Right hindlimb (tissue), 1 donor: ENCODE data around the gene CDC42BPG.
"Not testable (repeated sequence)": the region's sequence is repeated elsewhere in the genome, so short reads cannot be mapped to it uniquely, and the experiment has no call there.

ENCODE experiments used
- DNase-seq: peaks from one replicate; pipeline ENCODE4 v3.0.0-alpha.2; 2018

The CDC42BPG gene

DNA sequence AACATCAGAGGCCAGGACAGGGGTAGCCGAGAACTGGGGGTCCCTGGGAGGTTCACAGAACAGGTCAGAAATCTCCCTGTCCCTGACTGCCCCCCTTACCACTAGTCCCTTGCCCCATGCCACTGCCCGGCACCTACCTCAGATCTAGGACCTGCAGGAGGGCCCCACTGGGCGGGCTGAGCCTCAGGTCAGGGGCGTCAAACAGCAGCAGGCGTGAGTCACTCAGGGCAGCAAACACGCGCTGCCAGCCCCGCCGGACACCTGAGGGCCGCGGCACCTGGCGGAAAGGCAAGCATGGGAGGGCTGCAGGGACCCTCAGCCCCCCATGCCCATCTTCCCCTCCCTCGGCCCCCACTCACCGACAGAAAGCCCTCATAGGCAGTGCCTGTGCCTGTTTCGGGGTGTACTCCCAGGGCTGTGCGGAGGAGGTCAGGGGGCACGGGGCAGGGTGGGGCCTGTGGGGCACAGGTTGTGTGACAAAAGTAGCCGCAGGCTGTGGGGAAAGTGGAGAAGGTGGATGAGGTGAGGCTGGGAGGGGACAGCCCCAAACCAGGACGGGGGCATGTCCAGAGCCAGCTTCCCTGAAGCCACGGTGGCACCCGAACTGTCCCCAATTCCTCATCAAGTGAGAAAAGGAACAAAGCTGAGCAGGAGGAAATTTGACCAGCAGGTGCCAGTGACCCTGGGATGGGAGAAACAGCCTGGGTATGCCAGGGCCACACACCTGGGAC lies 11.8 kb downstream of the CDC42BPG start:
- DNase-seq, result no peak

DNA sequence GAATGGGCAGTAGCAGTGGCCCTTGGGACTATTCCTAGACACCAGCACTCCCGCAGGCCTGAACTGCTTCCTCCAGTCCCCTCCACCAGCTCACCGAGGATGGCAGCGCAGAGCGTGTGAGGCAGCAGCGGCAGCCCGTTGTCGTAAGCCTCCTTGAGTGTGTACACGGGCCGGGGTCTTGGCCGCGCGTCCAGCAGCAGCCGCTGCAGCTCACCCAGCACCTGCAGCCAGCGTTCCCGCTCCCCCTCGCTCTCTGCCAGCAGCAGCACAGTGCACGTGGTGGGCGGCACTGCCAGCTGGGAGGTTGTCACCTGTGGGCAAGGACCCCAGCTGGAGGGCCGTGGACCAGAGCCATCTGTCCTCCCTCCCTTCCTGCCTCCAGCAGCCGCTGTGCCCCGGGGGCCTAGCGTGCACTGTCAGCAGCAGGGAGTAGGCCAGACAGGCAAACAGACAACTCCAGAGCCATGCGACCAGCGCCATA lies 13.0 kb downstream of the CDC42BPG start:
- no peak for DNase-seq

DNA sequence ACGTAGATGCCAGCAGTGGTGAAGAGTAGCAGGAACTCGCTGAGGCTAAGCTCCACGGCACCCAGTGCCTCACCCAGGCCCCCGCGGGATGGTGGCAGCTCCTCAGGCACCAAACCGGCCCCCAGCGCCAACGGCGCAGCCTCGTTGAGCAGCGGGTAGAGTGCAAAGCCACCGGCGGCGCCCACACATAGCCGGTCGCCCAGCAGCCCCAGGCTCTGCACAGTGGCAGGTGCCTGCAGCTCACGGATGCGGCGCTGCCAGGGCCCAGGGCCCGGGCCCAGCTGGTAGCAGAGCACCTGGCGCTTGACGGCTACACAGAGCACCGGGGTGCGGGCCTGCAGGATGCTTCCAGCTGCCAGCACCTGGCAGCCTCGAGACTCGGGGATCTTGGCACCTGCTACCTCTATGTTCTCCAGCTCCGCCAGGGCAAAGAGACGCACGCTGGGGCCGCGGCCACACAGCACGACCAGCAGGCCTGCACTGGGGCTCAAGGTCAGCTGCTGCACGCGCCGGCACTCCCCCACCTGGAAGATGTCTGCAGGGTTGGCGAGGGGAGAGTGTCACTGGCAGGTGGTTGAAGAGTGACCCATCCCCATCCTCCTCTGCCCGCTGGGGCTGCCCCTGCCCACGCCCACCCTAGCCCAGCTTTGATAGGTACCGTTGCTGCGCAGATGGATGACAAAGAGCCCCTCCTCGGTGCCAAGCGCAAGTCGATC lies 14.8 kb downstream of the CDC42BPG start:
- DNase-seq, result no peak

DNA sequence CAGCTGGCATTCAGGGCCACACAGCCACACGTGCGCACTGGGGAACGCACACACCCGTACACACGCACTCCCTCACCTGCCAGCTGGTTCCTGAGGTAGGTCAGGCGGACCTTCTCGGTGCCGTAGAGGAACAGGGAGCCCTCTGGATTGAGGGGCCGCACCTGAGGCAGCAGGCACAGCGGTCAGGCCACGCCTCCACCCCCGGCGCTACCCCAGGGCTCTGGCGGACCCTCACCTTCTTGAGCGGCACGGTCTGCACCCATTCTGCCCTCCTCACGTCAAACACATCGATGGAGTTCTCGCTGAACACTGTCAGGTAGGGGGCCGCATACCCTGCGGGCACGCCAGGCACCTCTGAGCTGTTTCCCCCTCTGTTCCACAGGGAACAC lies 17.0 kb downstream of the CDC42BPG start:
- DNase-seq, result no peak

DNA sequence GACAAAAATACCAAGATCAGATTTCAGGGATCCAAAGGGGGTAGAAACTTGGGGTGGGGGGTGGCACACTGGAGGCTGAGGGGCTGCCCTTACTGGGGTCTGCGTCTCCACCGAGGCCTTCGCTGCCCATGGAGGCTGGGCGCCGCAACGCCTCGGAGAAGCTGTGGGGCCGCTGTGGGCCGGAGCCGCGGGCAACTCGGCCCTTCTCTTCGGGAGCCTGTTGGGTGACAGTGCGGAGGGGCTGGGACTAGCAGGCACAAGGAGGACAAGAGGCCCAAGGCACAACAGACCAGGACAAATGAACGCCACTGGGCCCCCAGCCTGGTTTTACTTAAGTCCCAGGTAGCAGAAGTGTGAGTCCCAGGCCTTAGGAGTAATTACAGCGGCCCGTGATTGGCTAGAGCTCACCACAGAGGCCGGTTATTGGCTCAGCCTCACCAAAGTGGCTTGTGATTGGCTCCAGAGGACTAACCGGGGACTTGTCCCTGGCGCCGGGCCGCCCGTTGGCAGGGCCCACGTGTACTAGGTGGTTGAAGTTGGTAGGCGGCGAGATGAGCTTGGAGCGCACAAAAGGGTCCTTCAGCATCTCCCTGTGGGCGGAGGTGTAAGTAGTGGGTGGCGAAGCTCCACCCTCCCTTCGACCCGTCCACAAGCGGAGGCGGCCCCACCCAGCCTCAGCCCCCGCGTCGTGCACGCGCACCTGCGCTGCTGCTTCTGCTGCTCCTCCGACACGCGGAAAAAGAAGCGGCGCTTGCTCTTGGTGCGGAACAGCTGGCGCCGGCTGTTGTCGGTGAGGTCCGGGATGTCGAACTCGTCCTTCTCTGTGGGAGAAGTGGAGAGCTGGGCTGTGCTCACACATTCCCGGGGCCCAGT lies 17.6 kb downstream of the CDC42BPG start:
- DNase-seq, result no peak

DNA sequence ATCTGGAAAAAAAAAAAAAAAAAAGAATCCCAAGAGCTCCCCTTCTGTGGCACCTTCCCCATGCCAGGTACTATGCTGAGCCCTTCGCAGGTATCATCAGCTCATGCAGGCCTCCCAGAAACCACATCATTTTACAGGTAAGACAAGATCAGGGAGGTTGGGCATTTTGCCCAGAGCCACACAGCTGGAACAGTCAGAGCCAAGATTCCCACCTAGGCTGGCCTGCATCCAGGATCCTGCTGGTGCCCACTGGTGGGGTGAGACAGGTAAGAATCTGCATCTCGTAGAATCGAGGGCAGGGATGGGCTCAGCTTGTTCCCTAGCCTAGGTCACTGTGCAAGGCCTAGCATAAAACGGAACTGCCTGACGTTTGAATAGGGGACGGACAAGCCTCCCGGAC lies 18.4 kb downstream of the CDC42BPG start:
- no peak for DNase-seq

DNA sequence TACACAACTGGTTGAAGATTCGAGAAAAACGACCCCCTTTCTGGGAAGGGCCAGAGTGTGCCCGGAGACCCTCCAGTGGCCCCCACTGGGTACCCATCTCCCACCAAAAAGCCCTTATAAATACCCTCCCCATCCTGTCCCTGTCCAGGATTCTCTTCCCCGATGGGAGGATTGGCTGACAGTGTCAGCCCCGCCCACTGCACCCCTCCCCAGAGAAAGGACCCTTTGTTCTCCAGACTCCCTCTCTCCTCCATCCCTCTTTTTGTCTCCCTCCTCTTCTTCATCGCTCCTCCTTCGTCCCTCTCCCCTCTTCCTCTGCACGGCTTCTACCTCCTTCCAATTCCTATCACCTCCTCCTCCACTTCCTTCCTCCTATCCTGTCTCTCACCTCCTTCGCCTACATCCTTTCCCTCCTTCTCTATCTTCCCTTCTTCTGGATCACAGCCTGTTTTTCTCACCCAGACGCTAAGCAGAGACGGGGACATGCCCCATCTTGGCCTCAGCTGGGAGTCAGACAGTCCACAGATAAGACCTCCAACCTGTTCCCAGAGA lies 20.8 kb downstream of the CDC42BPG start:
- DNase-seq, result no peak

DNA sequence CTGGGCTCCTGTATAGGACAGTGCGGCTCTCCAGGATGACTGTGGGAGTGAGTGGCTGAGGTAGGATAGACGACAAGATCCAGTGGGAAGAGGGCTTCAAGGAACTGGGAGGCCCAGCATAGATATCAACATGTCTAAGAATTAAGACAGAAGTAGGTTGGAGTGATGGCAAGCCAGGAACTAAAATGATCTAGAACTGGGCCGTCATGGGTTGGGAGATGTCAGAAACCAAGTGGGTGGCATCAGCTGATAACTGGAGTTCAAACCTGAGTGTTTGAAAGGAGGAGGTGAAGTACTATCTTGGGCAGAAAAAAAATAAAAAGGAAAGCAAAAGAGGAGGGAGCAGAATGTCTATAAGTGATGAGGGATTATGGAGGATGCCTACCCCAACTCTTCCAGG lies 27.0 kb downstream of the CDC42BPG start:
- no peak for DNase-seq

DNA sequence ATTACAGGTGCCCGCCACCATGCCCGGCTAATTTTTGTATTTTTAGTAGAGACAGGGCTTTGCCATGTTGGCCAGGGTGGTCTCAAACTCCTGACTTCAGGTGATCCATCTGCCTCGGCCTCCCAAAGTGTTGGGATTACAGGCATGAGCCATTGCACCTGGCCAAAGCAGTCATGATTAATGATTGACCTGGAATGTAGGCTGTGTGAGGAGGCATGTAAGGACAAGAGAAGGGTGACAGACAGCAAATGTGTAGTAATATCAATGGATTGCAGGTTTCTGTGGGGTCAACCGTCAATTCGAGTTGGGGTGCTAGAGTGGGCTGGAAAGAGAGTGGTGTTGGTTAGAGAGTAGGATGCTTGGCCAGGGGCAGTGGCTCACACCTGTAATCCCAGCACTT lies 29.0 kb downstream of the CDC42BPG start:
- DNase-seq, result not testable (repeated sequence)

DNA sequence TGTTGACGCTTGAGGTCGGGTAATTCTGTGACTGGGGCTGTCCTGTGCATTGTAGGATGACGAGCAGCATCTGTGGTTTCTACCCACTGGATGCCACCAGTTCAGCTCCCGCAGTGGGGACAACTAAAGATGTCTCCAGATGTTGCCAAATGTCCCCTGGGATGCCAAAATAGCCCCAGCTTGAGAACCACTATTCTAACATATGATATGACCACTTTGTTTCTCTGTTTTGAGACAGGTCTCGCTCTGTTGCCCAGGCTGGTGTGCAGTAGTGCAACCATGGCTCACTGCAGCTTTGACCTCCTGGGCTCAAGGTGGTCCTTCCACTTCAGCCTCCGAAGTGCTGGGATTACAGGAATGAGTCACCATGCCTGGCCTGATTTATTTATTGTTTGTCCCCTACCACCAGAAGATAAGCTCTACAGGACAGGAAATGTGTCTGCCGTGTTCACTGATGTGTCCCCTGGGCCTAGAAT lies 29.7 kb downstream of the CDC42BPG start:
- DNase-seq, result no peak

DNA sequence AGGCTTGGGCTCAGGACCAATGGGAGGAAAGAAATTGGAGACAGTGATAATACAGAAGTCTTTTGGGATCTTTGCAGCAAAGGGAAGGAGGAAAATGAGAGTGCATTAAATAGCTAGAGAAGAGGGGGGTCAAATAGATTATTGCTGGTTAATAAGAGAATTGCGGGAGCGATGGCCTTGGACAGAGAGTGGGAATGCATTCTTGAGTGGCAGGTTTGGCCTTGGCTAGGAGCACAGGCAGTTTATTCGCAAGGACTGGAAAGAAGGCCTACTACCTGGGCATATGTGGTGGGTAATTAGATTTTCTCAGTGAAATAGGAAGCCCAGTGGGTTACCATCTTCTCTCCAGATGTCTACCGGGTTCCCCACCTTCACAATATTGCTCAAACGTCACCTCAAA lies 30.6 kb downstream of the CDC42BPG start:
- DNase-seq, result no peak

DNA sequence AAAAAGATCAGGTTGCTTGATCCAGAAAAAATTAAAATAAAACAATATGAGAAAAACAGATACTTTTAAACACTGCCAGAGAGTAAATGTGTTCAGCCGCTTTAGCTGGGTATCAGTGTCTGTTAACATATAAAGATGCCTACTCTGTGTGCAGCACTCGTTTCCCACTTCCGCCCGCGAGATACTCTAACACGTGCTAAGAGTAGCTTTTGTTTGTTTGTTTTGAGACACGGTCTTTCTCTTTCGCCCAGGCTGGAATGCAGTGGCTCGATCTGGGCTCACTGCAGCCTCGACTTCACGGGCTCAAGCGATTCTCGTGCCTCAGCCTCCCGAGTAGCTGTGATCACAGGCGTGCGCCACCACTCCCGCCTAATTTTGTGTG lies 33.6 kb downstream of the CDC42BPG start:
- no peak for DNase-seq

DNA sequence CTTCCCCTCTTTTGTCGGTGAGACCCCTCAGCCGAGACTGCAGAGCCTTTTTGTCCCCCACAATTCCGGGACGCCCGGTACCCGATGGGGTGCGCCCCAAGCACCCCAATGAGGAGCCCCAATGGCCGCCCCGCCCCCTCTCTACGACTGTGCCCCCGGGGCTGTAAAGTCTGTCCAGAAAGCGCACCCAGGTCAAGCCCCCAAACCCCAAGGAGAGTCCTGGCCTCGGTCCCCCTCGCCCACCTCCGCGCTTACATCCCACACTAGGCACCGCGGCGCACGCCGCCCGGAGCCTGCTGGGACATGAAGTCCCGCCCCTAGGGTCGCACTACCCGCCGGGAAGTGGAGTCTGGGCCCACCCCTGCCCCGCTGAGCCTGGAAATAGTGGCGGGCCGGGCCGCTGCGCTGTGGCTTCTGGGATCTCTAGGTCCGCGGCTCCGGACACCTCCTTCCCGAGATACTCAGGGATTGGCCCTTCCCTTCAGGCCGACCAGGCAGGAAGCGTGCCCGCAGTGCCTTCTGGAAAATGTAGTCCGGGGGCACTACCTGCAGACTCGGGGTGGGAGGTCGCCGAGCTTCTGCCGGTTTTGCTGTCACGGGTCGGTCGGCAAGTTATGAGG lies 34.1 kb downstream of the CDC42BPG start, which contains the start of gene MEN1:
MEN1 (minus strand) TSS at position 281 of the 620 bp plus-strand sequence. CDS start 442 bp downstream, outside the sequence.
- peak; percentile 98 for DNase-seq

DNA sequence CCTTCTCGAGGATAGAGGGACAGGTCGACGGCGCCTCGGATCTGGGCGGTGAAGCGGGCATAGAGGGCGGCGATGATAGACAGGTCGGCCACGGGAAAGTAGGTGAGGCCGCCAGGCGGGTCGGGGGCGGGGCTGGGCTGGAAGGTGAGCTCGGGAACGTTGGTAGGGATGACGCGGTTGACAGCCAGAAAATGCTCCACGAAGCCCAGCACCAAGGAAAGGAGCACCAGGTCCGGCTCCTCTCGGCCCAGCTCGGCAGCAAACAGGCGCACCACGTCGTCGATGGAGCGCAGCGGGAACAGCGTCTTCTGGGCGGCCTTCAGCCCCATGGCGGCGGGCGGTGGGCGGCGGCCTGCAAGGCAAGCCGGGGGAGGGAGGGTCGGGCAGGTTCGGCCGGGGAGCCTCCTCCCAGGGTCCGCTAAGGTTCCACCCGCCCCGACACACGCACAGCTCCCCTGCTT lies 34.6 kb downstream of the CDC42BPG start:
- no peak for DNase-seq

DNA sequence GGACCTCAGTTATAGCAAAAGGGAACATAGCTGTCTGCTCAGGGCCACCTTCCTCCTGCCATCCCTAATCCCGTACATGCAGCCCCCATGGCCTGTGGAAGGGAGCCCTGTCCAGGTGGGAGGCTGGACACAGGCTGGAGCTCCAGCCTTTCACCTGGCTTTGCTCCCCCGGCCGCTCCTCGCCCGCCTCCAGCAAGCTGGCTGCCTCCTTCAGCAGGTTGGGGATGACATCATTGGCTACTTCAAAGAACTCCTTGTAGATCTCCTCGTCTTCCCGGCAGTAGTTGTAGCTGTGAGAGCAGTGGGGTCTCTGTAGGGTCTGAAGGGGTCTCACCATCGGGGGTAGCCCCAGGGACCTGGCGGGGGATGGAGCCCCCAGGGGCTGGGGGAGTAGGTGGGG lies 39.0 kb downstream of the CDC42BPG start:
- DNase-seq, result no peak

DNA sequence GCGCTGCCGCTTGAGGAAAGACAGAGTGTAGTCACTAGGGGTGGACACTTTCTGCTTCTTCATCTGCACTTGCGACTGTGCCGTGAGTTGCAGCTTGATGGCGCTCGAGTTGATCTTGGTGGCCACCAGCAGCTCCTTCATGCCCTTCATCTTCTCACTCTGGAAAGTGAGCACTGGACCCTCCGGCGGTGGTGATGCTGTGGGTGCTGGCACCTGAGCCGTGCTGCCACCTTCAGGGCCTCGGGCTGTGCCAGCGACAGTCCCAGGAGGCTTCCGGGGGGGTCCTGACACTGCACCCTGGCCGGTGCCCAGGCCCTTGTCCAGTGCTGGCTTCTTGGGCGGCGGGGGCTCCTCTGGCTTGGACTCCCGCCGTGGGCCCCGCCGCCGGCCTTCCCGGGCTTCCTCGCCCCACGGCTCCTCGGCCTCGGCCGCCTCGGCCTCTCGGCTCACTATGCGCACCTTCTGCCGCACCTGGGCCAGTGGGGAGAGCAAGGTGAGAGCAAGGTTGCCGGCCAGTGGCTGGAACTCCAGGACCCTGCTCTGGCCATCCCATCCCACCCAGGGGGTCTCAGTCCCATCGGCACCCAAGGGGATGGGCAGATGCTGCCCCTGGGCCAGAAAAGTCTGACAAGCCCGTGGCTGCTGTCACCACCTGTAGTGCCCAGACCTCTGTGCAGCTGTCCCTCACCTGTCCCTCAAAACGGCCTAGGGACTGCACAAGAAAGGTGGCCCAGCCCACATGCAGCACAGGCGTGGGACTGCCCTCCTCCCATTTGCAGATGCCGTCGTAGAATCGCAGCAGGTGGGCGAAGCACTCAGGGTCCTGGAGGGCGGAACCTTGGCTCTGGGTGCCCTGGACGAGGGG lies 39.9 kb downstream of the CDC42BPG start:
- DNase-seq, result no peak

DNA sequence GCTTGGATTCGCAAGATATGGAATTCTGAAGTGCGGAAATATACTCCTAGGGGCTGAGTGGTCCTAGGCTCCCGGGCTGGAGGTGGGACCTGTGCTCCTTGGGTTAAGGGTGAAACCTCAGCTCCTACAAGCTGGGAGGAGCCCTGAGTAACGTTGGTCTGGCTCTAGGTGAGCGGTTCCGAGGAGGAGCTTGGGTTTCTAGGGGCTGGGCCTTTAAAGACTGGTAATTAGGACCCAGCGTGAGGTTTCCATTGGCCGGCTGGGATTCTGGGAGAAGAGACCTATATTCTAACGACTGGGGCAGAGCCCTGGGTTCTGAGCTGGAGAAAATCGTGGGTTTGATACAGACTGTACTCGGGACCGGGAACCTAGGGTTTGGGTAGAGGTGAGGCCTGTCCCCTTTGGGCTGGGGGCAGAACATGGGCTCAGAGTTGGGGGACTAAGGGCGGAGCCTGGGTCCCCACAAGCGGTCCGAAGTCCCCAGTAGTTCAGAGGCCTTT lies 40.6 kb downstream of the CDC42BPG start:
- DNase-seq, result no peak

DNA sequence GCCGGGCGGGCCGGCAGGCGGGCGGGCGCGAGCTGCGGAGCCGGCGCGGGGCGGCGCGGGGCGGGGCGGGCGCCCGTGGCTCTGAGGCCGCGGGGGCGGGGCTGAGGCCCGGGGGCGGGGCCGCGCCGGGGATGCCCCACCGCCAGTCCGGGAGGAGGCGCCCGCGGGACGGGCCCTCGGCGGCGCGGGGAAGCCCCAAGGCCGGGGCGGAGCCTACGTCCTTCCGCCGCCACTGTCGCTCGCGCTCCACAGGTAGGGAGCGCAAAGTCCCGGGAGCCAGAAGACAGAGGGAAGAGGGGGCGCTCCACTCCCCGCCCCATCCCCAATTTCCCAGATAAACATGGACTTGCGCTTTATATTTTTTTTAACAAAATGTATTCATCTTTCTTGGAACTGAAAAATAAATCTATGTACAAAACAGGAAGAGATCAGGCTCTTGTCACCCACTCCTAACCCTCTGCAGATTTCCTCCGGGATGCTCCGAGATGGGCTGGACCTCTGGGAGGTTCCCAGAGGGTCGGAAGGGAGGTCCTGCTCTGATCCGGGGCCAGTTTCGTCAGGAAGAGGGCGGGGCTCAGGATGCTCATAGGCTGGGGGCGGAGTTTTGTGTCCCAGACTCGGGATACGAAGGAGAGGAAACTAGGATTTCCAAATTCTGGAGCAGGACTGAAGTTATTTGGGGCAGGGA lies 41.2 kb downstream of the CDC42BPG start, which contains the start of gene MAP4K2:
MAP4K2 (minus strand) TSS at position 57 of the 688 bp plus-strand sequence. CDS start 65 bp downstream, outside the sequence.
- DNase-seq, result peak; percentile 91

DNA sequence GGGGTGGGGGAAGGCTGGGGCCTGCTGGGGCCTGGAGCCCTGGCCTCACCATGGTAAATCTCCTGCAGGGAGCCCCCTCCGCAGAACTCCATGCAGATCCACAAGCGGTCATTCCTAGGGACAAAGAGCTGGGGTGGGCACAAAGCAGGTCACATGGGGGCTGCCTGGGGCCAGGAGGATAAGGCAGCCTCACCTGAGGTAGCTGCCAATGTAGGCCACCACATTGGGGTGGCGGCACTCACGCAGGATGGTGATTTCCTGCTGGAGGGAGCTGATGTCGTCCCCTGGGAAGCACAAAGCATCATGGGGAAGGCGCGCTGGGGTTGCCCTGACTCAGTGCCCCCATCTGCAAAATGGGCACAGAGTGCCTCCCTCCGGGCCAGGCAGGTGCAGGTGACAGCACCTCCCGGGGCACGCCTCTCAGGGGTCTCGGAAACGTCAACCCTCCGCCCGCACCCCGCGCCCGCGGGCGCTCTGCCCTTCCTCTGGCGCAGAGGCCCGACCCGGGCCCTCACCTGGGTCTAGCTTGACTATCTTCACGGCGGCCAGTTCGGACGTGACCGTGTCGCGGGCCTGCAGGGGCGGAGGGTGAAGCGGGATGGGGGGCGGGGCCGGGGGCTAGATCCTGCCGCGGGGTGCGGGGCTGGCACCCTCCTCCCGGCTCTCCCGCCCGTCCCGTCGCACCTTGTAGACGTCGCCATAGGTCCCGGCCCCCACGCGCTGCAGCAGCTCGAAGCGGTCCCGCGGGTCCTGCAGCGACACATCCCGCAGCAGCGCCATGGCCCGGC lies 41.9 kb downstream of the CDC42BPG start:
- DNase-seq, result no peak
